ENCODE data around the gene KREMEN1.

KREMEN1 gene

GRCh38 chr22:29175312-29175835 lies 102.5 kb downstream of the KREMEN1 start:
- no peak overlapping the region for H3K4me3 ChIP-seq (ENCODE audit: low read depth, low read length)

- H3K4me3 ChIP-seq (ENCODE audit: low read depth, low read length), result no peak overlapping the region
Measured at GRCh38 chr22:29183971-29184848, 111.4 kb downstream of the KREMEN1 start.

DNA sequence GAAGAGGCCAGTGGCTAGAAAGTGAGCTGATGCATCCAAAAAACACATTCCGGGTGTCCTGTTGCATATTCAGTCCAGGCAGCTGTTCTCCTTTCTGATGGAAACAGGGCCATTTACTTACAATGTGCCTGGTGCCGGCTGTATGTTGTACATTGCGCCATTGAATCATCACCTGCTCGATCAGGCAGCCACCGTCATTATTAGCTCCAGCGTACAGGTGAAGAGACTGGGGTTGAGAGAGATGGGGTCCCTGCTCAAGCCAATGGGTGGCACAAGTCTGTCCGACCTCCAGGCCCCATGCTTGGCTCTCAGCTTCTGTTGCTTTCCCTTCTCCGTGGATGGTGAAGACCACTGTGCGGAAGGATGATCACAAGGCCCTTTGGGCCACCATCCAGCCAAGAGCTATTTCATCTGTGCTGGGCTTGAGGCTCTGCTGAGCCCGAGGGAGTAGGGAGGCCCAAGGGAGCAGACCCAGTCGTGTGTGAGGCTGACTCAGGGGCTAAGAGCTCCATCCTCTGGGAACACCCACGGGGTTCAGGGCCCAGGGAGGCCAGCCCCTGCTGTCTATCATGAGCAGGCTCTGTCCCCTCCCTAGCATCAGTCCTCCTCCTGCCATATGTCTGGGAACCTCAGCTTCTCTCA lies 112.1 kb downstream of the KREMEN1 start:
- H3K4me3 ChIP-seq (ENCODE audit: low read depth, low read length), result no peak overlapping the region

GRCh38 chr22:29186302-29186701 lies 113.5 kb downstream of the KREMEN1 start:
- no peak overlapping the region for H3K4me3 ChIP-seq (ENCODE audit: low read depth, low read length)

DNA sequence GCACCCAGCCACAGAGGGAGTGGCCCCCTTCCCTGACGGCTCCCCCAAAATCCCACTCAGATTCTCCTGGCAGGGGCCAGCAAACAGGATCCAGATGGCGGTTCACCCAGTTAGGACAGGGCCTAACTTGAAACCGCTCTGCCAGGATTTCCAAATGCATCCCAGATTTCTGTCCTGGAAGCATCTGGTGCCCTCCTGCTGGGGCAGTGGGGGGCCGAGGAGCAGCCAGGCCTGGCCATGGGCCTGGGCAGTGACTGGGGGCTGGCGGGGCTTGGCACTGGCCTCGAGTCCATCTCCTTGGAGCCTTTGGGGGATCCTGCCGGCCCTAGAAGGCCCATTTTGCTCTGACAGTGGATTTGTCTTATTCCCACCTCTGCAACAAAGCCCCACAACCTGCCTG lies 115.0 kb downstream of the KREMEN1 start:
- H3K4me3 ChIP-seq (ENCODE audit: low read depth, low read length), result no peak overlapping the region

- no peak overlapping the region for H3K4me3 ChIP-seq (ENCODE audit: low read depth, low read length)
Measured at GRCh38 chr22:29190051-29190450, 117.2 kb downstream of the KREMEN1 start.

- no peak overlapping the region for H3K4me3 ChIP-seq (ENCODE audit: low read depth, low read length)
Measured at GRCh38 chr22:29190918-29191317, 118.1 kb downstream of the KREMEN1 start.

- H3K4me3 ChIP-seq (ENCODE audit: low read depth, low read length), result no peak overlapping the region
Measured at GRCh38 chr22:29193021-29193420, 120.2 kb downstream of the KREMEN1 start.

DNA sequence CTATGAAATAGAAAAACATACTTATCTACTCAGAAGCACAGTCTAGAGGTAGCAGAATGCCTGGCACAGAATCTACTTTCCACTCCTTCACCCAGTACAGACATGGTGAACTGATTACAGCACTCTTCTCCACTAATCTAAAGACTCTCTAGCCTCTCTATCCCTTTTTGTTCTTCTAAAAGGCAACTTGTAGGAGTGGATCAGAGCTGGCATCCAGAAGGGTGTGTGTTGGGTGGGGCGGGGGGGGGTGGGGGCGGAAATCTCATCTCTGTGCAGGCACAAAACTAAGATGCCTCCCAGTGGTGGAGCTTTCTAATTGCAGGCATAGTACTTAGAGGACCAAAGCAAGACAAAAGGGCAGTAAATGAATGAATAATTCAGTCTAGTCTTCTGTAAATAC lies 121.3 kb downstream of the KREMEN1 start:
- no peak overlapping the region for H3K4me3 ChIP-seq (ENCODE audit: low read depth, low read length)

DNA sequence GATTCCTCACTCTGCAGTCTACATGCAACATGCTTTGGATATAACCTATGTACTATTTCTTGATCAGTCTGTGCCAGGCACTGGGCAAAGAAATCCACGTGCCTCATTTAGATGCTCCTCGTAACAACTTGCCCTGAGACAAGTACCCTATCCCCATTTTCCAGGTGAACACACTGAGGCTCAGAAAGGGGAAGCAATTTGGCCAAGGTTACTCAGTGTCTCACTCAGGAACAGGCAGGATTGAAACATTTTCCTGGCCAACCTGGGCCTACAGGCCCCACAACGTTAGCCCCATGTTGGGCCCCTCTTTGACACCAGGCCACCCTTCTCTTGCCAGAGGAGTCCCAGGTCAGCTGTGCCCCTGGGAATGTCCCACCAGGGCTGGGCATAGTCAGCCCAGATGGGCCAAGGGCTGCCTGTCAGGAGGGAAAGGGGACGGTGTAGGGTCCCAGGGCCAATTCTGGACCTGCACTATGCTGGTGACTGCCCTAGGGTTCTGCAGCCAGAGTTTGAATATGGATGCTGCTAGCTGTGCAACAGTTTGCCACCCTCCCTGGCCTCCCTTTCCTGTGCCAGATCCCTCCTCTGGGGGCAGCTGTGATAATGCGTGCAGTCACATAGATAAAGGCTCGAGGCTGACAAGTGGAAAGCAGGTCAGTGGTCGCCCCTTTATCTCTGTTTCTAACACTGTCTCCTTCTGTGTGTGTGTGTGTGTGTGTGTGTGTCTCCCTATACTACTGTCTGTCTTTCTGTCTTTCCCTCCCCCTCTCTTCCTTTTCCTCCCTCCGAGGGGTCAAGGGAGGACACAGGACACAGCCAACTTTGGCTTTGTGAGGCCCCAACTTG lies 122.5 kb downstream of the KREMEN1 start:
- H3K4me3 ChIP-seq (ENCODE audit: low read depth, low read length), result no peak overlapping the region

DNA sequence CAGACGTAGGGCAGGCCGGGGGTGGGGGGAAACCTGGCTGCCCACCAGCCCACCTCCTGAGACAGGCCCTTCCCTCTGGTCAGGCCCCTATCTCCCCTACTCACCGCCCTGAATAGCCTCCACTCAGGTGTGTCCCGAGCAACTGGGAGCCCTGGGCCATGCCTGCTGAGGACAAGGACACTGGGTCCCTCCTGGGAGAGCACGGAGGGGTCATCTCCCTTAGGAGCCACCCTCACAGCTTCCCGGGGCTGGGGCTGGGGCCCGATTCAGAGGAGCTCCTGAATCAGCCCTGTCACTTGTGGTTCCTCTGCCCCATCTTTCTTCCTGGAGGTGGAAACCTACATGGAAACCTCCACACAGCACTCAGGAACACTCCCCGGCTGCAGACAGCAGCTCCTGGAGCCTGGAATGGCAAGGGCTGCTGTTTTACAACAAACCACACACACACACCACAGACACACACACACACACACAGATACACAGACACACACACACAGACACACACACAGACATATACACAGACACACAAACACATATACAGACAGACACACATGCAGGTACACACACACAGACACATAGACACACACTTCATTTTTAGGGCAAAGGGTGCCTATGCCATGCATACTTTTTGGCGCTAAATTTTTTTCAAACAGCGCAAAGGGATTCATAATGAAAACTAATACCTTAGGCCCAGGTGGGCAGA lies 123.3 kb downstream of the KREMEN1 start:
- no peak overlapping the region for H3K4me3 ChIP-seq (ENCODE audit: low read depth, low read length)

DNA sequence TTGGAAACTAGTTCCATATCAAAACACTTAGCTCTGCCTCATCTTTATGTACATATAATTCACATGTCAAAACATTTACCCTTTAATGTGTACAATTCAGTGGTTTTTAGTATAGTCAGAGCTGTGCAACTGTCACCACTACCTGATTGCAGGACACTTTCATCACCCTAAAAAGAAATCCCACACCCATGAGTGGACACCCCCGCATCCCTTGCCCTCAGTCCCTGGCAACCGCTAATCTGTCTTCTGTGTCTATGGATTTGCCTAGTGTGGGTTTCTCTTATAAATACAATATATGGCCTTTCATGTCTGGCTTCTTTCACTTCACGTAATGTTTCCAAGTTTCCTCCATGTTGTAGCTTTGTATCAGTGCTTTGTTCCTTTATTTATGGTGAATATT lies 124.3 kb downstream of the KREMEN1 start:
- no peak overlapping the region for H3K4me3 ChIP-seq (ENCODE audit: low read depth, low read length)

DNA sequence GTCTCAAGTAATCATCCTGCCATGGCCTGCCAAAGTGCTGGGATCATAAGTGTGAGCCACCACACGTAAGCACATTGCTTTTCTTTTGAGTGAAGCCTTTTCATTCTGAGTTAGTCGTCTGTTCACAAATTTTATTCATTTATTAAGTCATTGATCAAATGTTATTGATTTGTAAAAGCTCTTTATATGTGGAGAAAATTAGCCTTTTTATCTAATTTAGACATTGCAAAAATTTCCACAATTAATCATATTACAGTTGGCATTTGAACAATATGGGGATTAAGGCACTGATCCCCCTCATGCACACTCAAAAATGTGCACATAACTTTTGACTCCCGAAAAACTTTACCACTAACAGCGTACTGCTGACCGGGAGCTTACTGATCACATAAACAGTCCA lies 125.4 kb downstream of the KREMEN1 start:
- H3K4me3 ChIP-seq (ENCODE audit: low read depth, low read length), result no peak overlapping the region

DNA sequence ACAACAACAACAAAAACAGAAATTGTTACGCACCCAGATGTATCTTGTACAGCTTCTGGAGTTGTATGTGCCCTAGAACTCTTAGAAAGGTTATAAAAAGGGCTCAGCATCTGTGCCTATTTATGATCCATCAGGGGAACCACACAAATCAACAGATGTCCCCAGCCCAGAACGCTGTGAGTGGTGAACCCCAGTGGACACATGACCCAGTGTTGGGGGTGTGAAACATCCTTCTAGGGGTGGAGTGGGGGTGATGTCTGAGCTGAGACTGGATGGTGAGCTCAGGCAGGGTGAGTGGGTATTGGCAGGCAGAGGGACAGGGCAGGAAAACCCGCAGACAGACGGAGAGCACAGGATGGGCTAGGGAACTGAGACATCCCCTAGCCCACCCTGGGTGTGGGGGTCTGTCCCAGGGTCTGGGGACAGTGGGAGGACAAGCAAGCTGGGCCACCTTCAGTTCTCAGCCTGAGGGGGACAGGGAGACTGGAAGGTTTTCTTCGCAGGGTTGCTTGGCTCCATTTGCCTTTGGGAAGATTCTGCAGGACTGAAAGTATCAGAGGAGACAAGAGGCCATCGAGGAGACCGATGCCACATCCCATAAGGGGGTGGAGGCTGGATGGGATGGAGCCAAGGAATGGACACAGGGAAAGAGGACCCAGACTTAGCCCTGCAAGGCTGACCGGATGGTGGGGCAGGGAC lies 127.0 kb downstream of the KREMEN1 start:
- H3K4me3 ChIP-seq (ENCODE audit: low read depth, low read length), result no peak overlapping the region

GRCh38 chr22:29200901-29201300 lies 128.1 kb downstream of the KREMEN1 start:
- H3K4me3 ChIP-seq (ENCODE audit: low read depth, low read length), result no peak overlapping the region

GRCh38 chr22:29201782-29202181 lies 128.9 kb downstream of the KREMEN1 start:
- no peak overlapping the region for H3K4me3 ChIP-seq (ENCODE audit: low read depth, low read length)

- no peak overlapping the region for H3K4me3 ChIP-seq (ENCODE audit: low read depth, low read length)
Measured at GRCh38 chr22:29202212-29203192, 129.7 kb downstream of the KREMEN1 start.

- H3K4me3 ChIP-seq (ENCODE audit: low read depth, low read length), result no peak overlapping the region
Measured at GRCh38 chr22:29203488-29204454, 130.9 kb downstream of the KREMEN1 start.

All from iPS-11a (cell line).